D721Med (cell line): ENCODE measurements around the gene TPRX1.
"Not testable (repeated sequence)": the region's sequence is repeated elsewhere in the genome, so short reads cannot be mapped to it uniquely, and the experiment has no call there.

Experiments used
- DNase-seq: peaks from one replicate; pipeline ENCODE4 v3.0.0; 2011; ENCODE audit warnings: low spot score; ENCODE audit not compliant: insufficient read length
- FAIRE-seq: peaks from 2 replicates; lab custom pipeline; 2011; peaks lifted over from hg19 to GRCh38; lab: Jason Lieb, UNC
- TF ChIP-seq, protein P1 (sequence below): IDR thresholded peaks from 2 replicates; pipeline ENCODE4 v1.5.1; 2012; ENCODE audit warnings: mild to moderate bottlenecking, control low read depth; ENCODE audit not compliant: insufficient read depth; ENCODE audit errors: missing control alignments

TPRX1 gene, protein sequence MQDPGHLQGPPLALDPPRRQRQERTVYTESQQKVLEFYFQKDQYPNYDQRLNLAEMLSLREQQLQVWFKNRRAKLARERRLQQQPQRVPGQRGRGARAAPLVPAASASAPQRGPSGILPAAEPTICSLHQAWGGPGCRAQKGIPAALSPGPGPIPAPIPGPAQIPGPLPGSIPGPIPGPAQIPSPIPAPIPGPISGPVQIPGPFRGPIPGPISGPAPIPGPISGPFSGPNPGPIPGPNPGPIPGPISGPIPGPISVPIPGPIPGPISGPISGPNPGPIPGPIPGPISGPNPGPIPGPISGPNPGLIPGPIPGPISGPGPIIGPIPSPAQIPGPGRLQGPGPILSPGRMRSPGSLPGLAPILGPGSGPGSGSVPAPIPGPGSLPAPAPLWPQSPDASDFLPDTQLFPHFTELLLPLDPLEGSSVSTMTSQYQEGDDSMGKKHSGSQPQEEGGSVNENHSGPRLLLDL

DNA sequence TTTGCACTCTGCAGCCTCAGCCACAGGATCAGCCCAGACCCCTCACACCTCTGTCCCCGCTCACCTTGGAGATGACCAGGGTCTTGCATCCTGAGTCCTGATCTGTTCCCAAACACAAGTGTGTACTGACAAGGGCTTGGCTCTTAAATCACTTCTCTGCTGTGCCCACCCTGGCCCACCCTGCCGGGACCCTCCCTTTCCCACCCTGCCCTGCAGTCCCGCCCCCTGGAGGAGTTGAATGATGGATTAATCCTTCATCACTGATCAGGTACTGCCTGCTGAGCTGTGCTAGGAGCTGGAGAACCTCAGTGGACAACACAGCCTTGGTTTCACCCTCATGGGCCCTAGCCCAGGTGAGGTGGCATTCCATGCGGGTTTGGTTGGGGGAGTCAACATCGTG, at the start of gene TPRX1:
TSS of gene TPRX1 (minus strand) at position 101 of the 400 bp plus-strand sequence. CDS start at position 89, 12 bp downstream.
- not testable (repeated sequence) for FAIRE-seq, DNase-seq

DNA sequence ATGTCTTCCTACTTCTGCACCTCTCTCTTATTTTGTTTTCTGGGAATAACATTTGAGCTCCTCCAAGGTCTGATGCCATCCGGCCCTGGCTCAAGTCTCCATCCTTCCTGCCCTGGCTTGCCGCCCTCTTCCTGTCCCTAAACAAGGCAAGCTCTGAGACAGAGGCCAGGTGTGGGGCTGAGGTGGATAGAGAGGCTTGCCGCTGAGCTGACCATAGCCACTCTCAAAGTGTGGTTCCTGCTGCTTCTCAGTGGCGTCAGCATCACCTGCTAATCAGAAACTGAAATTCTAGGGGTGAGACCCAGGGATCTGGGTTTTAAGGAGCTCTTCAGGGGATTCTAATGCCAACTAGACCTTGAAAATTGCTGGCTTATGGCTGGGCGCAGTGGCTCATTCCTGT, 48.7 kb upstream of the TPRX1 start:
- FAIRE-seq, result no peak
- DNase-seq, result no peak
- TF ChIP-seq, protein P1, sequence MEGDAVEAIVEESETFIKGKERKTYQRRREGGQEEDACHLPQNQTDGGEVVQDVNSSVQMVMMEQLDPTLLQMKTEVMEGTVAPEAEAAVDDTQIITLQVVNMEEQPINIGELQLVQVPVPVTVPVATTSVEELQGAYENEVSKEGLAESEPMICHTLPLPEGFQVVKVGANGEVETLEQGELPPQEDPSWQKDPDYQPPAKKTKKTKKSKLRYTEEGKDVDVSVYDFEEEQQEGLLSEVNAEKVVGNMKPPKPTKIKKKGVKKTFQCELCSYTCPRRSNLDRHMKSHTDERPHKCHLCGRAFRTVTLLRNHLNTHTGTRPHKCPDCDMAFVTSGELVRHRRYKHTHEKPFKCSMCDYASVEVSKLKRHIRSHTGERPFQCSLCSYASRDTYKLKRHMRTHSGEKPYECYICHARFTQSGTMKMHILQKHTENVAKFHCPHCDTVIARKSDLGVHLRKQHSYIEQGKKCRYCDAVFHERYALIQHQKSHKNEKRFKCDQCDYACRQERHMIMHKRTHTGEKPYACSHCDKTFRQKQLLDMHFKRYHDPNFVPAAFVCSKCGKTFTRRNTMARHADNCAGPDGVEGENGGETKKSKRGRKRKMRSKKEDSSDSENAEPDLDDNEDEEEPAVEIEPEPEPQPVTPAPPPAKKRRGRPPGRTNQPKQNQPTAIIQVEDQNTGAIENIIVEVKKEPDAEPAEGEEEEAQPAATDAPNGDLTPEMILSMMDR, result no peak

DNA sequence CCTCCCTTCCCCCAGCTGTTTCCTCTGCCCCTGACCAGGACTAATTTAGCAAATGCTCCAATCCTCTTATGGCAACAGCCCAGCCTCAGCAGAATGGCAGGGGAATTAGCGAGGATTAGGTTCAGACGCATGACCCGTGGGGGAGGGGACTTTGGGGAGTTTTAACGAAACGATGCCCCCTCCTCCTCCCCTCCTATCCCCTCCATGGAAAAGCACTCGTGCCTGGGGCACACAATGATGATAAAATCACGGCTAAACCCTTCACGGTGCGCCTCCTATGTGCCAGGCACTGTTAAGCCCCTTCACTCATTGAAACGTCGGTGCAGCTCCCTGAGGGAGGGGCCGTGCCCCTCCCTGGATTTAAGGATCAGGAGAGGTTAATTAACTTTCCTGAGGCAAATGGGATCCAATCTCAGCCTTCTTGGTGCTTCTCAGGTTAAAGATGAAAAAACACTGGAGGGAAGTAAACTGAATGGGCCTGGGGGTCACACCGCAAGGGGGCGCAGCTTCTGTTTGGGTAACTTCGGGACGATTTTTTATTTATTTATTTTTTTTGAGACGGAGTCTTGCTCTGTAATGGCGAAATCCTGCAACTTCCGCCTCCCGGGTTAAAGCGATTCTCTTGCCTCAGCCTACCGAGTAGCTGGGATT, 44.6 kb upstream of the TPRX1 start:
- peak; percentile 96 for FAIRE-seq
- TF ChIP-seq, protein P1, result peak; percentile 42
- no peak for DNase-seq

DNA sequence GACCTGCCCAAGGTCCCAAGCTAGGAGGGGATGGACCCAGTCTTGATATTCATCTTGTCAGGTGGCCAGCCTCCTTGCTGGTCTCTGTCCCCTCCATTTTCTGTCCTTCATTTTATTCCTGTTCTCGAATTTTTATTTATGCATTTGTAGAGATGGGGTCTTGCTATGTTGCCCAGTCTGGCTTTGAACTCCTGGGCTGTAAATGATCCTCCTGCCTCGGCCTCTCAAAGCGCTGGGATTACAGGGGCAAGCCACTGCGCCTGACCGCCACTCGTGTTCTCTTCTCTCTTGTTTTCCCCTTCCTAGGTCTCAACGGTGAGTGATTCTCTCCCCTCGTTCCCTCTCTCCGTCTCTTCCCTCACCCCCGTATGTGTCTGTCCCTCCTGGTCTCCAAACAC, 44.1 kb upstream of the TPRX1 start:
- TF ChIP-seq, protein P1, result no peak
- FAIRE-seq (no peak), DNase-seq (no peak)

DNA sequence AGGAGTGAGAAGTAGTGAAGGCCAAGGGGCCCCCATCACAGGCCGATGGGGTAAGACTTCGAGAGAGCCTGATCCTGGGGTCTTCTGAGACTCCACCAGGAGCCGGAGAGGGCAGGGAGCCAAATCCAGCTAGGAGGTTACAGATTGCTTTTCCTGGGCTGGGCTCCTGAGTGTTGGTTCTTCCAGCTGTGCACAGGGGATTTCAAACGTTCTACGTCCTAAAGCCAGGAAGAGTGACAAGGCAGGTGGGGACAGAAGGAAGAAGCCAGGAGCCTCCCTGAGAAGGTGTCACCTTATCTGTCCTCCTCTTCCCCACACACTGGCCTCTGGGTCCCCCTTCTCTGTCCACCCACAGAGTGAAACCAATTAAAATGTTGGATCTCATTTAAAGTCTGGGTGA, 38.6 kb upstream of the TPRX1 start:
- TF ChIP-seq, protein P1, result no peak
- DNase-seq (no peak), FAIRE-seq (no peak)

GRCh38 chr19:47839913-47840312, 35.6 kb upstream of the TPRX1 start:
- FAIRE-seq, result no peak
- TF ChIP-seq, protein P1, result no peak
- DNase-seq, result no peak

GRCh38 chr19:47839411-47839810, 35.1 kb upstream of the TPRX1 start:
- FAIRE-seq (no peak), DNase-seq (no peak)
- TF ChIP-seq, protein P1, result no peak
